CD4-positive, alpha-beta T cell treated with Interleukin-4 for 1 hour (primary cell): ENCODE data around the gene ECM1.

Experiments used
- DNase-seq, 2 donors: peaks; one replicate each; pipeline ENCODE4 v3.0.0-alpha.2; 2020 to 2022

ECM1 gene

DNA sequence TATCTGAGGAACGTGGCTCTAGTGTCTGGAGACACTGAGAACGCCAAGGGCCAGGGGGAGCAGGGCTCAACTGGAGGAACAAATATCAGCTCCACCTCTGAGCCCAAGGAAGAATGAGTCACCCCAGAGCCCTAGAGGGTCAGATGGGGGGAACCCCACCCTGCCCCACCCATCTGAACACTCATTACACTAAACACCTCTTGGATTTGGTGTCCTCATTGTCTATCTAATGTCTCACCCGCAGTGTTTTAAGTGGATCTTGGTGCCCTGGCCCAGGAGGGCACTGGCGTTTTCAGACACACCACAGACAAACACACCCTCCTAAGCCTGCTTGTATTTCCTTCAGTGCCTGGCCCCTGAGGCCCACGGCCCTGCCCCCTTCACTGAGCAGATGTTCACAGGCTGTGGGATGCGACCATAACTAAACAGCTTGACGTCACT, 5.5 kb downstream of the ECM1 start:
- DNase-seq = no peak

- DNase-seq = no peak
Observed at GRCh38 chr1:150514260-150514659, 6.4 kb downstream of the ECM1 start.

GRCh38 chr1:150514913-150515327, 7.0 kb downstream of the ECM1 start:
- DNase-seq = no peak

GRCh38 chr1:150515328-150516049, 7.6 kb downstream of the ECM1 start, which contains the start of gene FALEC:
Gene FALEC (plus strand): TSS chr1:150515752.
- peak; percentile 93 to 94 for DNase-seq

GRCh38 chr1:150516050-150516591, 8.2 kb downstream of the ECM1 start:
- DNase-seq = no peak

- DNase-seq = peak in 1 of 2 donors; percentile 10
Observed at GRCh38 chr1:150516616-150517015, 8.7 kb downstream of the ECM1 start.

GRCh38 chr1:150521196-150521968, 13.5 kb downstream of the ECM1 start:
- DNase-seq = no peak

- no peak for DNase-seq
Observed at GRCh38 chr1:150525348-150525747, 17.4 kb downstream of the ECM1 start.

GRCh38 chr1:150528196-150528595, 20.3 kb downstream of the ECM1 start:
- no peak for DNase-seq

DNA sequence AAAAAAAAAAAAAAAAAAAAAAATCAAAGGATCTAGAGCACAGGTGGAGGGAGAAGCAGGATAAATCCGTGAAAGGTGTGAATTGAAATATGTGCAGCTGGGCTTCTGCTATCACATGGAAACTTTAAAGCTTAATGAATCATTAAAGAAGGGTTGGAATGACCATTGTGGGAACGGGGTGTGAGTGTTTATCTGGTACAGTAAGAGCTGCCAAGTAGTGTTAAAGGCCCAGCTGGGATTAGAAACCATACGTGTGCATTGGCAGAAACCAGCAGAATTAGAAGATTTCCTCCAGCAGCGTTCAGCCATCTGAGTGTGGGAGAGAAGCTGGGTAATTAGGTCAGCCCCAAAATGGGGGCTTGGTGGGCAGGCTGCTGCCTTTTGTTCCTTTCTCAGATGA, 21.1 kb downstream of the ECM1 start:
- no peak for DNase-seq

DNA sequence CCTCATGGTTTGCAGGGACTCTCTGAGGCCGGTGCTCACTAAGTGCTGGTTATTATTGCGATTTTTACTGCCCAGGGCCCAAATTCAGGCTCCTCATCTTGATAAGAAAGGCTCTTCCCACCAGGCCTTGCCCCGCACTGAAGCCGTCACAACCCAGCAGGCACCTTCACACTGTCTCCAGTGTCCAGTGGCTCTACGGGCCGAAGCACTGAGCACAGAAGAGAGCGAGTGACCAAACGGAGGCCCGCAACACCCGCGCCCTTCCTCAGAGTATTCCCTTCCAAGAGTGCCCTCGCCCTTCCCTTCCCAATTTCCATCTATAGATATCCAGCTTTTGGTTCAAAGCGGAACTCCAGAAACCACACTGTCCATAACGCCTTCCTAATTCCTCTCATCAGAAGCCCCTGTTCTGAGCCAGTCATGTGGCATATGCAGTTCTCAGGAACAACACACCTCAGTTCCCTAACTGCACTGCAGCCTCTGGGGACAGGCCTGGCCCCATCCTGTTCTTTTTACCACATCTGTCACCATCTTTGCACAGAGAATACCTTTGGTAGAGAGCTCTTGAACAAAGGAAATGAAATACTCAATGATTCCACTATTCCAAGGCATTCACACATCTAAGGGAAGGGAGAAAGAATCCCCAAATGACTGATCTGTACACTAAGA, 22.7 kb downstream of the ECM1 start:
- no peak for DNase-seq

GRCh38 chr1:150532860-150533259, 25.0 kb downstream of the ECM1 start:
- no peak for DNase-seq

DNA sequence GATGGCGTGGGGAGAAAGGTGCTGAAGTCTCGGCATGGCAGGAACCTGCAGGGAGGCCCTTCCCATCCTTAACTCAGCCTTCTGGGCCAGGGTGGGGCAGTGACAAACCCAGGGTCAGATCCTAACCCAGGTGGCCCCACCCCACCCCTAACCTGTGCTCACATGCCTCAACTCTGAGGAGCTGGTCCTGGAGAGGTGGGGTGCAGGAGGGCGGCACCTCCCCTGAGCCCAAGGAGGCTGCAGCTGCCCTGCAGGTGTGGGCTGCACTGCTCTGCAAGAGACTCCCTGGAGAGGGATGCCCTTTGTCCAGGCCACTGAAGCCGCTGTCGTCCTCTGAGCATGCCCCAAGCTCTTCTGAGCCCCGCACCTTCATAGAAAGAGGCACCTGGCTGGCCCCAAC, 26.1 kb downstream of the ECM1 start:
- no peak for DNase-seq

GRCh38 chr1:150535511-150536287, 27.8 kb downstream of the ECM1 start:
- DNase-seq = no peak

DNA sequence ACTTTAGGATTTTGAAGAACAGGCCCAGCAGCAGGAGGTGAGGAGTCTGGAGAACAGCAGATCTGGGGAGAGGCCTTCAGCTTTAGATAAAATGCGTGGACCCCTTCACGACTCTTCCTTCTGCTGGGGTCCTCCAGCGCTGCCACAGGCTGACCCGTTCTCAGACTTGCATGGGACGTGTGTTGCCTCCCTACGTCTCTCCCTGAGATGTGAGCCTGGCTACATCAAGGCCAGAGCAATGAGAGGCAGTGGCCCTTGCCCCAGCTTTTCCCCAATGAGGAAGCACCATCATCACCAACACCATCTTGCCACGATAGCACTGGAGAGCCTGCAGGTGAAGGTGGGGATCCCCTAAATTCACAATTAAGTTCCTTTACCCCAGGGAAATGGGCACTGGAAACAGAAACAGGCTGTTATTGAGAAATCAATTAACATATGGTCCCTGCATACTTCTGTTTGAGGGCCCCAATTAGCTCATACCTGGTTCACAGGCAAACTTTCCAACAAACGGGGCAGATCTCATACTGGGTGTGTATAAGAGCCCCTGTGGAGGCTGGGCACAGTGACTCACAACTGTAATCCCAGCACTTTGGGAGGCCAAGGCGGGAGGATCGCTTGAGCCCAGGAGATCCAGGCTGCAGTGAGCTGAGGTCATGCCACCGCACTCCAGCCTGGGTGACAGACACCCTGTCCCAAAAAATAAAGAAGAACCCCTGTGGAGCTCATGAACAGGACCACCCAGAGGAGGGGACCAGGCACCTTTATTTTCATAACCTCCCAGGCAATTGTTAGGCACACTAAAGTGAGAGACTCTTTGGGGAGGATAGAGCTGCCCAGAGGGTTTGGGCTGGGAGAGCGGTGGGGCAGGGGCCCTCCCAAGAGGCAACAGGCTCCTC, 29.2 kb downstream of the ECM1 start:
- no peak for DNase-seq

DNA sequence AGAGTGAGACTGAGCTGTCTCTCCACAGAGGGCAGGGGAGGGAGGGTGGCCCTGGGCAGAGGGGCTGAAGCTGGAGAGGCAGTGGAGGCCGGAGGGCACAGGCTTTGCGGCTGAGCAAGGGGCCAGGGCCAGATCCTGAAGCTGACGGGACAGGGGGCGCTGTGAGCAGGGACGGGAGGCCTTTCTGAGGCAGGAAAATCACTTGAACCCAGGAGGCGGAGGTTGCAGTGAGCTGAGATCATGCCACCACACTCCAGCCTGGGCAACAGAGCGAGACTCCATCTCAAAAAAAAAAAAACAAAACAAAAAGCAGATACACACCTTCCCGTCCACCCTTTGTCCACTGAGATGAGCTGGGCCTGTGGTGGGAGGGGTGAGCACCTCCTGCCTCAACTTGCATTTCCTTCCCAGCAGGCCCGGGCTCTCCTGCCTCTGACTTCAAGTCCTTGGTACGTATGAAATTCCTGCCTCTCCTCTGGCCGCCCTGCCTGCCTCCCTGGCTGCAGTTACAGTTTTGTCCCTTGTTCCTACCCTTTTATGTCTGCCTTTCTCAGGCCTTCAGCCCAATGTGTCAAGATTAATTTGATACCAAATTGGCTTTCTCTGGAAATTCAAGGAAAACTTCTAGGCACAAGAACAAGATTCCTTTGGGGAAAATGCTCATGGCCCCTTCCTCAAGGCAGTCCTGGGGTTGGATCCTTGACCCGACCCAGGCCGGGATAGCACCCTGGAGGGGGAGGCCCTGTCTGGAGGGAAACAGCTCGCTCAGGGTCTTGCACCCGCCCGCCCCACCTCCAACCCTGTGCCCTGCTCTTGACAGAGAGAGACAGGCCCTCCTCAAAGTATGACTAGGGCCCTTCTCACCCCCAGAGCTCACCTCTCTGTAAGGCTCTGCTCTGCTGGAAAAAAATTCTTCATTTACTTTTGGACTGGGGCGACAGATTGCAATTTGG, 30.1 kb downstream of the ECM1 start:
- no peak for DNase-seq

DNA sequence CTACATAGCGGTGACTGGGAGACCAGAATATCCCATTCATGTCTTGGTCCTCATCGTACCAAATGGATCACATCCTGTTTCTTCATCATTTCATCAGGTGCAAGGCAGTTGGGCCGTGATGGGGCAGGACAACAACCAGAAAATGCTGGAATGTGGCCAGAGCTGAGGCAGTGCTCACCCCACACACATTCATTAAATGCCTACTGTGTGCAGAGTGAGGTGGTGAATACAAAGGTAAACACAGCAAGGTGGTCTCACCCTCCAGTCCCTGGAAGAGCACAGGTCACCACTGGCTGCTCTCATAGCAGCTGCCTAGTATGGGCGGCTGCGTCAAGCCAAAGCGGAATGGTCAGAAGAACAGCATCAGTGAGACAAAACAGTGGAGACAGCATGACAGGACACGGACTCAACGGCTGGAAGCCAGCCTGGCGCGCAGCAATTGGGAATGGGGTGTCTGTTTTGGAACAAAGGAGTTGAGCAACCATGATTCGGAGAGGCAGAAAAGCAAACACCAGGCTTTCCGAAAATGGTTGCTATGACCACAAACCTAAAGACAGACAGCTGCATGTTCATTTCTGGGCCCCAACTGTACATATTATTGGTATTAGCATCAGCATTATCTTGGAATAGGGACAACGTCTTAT, 35.7 kb downstream of the ECM1 start:
- DNase-seq = no peak

- no peak for DNase-seq
Observed at GRCh38 chr1:150544204-150544603, 36.3 kb downstream of the ECM1 start.

GRCh38 chr1:150545486-150546032, 37.6 kb downstream of the ECM1 start:
- no peak for DNase-seq
